Left lobe of liver (tissue), 2 donors: ENCODE data around the gene CHRNB2. TPM values are rescaled to one million over a fixed set of nuclear protein-coding genes. Genes with fewer than 3 reads are reported as not detected.

Experiments
- ATAC-seq: fragments of 200-7000 bp; cut with Tn5 transposase; one replicate; pipeline ENCODE4 v1.9.1; 2020; ENCODE audit warnings: mild to moderate bottlenecking, moderate library complexity
- DNase-seq: peaks from one replicate; pipeline ENCODE4 v3.0.0-alpha.2; 2020; ENCODE audit warnings: low spot score
- total RNA-seq: library from RNA; stranded (reverse); gene quantifications from one replicate; pipeline ENCODE4 v1.2.1, GENCODE V29; 2021
- donor health status: DM: no; HTN: no; CAD: no; lungs with moderate emphysema.
- donor health status: DM: no; HTN: yes; CAD: no.

Gene CHRNB2
- total RNA-seq, 1 donor from 2014 or later = 0.10 TPM

- no peak for DNase-seq
- ATAC-seq = peak; percentile 33
Measured at GRCh38 chr1:154578058-154578418, 10.5 kb downstream of the CHRNB2 start.

- DNase-seq (no peak), ATAC-seq (no peak)
Measured at GRCh38 chr1:154579374-154579773, 11.8 kb downstream of the CHRNB2 start.

- ATAC-seq (no peak), DNase-seq (no peak)
Measured at GRCh38 chr1:154581766-154582165, 14.2 kb downstream of the CHRNB2 start.

- ATAC-seq (no peak), DNase-seq (no peak)
Measured at GRCh38 chr1:154582885-154583284, 15.3 kb downstream of the CHRNB2 start.

- no peak for ATAC-seq
- no peak for DNase-seq
Measured at GRCh38 chr1:154583773-154584172, 16.2 kb downstream of the CHRNB2 start.

- DNase-seq = no peak
- no peak for ATAC-seq
Measured at GRCh38 chr1:154584267-154584994, 16.9 kb downstream of the CHRNB2 start.

GRCh38 chr1:154586231-154586630 is 18.7 kb downstream of the CHRNB2 start:
- ATAC-seq (no peak), DNase-seq (no peak)

- DNase-seq (no peak), ATAC-seq (no peak)
Measured at GRCh38 chr1:154586641-154587040, 19.1 kb downstream of the CHRNB2 start.

- no peak for ATAC-seq
- no peak for DNase-seq
Measured at GRCh38 chr1:154589780-154590179, 22.2 kb downstream of the CHRNB2 start.

- DNase-seq = no peak
- no peak for ATAC-seq
Measured at GRCh38 chr1:154590756-154591155, 23.2 kb downstream of the CHRNB2 start.

- ATAC-seq (no peak), DNase-seq (no peak)
Measured at GRCh38 chr1:154591206-154591605, 23.6 kb downstream of the CHRNB2 start.

GRCh38 chr1:154593390-154593789 is 25.8 kb downstream of the CHRNB2 start:
- ATAC-seq (no peak), DNase-seq (no peak)

GRCh38 chr1:154594811-154595210 is 27.2 kb downstream of the CHRNB2 start:
- no peak for ATAC-seq

GRCh38 chr1:154595621-154596020 is 28.0 kb downstream of the CHRNB2 start:
- no peak for ATAC-seq
- no peak for DNase-seq

More at GRCh38 chr1:154594811-154595210, 27.2 kb downstream of the CHRNB2 start:
- DNase-seq = no peak

- DNase-seq (no peak), ATAC-seq (no peak)
Measured at GRCh38 chr1:154598871-154599635, 31.5 kb downstream of the CHRNB2 start.

GRCh38 chr1:154599658-154600057 is 32.1 kb downstream of the CHRNB2 start:
- no peak for ATAC-seq
- no peak for DNase-seq

- no peak for ATAC-seq
- no peak for DNase-seq
Measured at GRCh38 chr1:154603317-154603716, 35.7 kb downstream of the CHRNB2 start.

- DNase-seq (no peak), ATAC-seq (no peak)
Measured at GRCh38 chr1:154605534-154605933, 38.0 kb downstream of the CHRNB2 start.

- ATAC-seq (peak; percentile 30), DNase-seq (no peak)
Measured at GRCh38 chr1:154607106-154607608, 39.6 kb downstream of the CHRNB2 start.

GRCh38 chr1:154607609-154608396 is 40.2 kb downstream of the CHRNB2 start, which contains the start of gene ADAR:
ADAR (minus strand) TSS chr1:154608186; CDS start chr1:154608006, 180 bp downstream.
- ATAC-seq (peak; percentile 90), DNase-seq (peak; percentile 95)
